Activated CD4-positive, CD25-positive, alpha-beta regulatory T cell (primary cell): ENCODE results near the gene MTA1.
A peak's percentile ranks its signal among the peaks of the same experiment; 100 is the strongest.

Source experiments
- DNase-seq, 4 experiments: peaks; one replicate each; lab custom pipeline; 2025; lab: John Stamatoyannopoulos, UW

The MTA1 gene

DNA sequence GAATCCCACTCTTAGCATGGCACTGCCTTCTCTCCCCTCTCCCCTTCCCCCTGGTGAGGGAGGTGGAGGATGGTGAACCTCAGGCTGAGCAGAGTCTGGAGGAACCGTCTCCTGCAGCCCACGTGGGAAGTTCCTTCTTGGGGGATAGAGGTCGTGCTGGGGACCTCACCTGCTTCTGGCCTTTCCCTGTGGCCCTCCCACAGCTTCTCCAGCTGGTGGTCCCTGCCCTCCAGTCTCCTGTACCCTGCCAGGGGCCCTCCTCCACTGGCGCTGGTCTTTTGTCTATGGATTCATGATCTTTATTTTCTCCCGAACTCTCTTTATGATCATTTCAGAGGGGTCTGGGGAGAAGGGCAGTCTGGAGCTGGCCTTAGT, 9.0 kb upstream of the MTA1 start:
- no peak for DNase-seq

DNA sequence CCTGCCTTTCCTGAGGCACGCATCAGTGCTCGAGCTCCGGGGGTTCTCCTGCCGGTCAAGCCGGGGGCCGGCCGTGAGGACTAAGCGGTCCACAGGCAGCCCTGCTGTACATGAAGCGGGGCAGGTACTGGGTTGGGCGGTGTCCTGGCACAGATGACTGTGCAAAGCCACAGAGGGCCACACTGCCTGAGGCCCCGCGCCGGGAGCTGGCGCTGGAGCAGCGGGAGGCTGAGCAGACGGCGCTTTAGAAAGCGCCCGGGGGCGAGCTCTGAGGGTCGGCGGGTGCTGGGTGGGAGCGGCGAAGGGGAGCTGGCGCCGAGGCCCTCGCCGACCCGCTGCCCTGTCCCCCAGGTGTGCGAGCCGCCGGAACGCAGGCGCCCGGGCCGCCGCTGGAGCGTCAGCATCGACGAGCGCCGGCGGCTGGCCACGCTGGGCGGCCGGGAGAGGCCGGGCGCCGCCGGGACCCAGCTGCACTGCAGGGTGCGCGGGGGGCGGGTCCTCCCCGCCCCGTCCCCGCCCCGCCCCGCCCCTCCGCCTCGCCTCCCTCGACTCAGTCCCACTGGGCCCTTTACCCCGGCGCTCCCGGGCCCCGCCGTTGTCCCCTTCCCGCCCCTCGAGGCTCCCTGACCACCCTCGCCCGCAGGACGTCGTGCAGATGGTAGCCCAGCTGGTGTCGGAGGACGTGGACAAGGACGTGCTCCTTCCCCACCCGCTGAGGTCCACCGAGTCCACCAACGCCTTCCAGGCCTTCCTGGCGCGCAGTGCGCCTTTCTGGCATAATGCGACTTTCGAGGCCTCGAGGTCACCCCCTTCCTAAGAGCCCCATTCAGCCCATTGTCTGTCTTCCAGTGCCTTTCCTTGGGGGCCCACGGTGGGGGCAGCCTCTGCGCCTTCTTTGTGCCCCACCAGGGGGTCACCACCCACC, 8.3 kb upstream of the MTA1 start:
- DNase-seq: no peak

DNA sequence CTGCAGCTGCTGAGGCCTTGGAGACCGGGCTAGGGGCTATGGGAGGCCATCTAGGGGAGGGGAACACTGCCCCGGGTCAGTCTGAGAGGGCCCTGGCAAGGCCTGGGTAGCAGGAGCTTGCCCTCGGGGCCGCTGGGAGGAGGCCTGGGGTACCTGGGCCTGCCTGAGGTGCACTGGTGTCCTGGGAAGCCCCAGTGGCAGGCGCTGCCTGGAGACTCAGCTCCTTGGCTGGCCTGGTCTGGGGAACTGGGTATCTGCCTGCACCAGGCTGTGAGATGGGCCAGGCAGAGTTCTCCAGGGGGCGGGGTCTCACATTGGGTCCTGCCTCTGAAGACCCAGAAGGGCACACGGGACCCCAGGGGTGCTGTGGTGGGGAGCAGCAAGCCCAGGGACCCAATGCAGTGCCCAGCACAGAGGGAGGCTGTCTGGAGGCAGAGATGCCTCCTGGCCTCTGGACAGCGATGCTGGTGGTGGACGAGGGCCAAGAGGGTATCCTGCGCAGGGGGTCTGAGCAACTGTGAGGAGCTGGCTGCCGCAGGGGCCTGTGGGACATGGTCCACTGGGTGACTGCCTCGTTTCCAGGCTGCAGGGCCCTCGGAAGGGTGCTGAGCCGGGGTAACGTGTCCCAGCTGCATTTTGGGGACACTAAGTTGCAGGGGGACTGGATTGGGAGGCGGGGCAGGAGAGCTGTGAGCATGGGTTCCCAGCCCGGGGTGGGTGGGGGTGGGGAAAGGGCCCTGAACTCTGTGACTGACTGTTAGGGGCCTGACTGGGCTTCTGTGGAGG, 7.4 kb upstream of the MTA1 start:
- no peak for DNase-seq

DNA sequence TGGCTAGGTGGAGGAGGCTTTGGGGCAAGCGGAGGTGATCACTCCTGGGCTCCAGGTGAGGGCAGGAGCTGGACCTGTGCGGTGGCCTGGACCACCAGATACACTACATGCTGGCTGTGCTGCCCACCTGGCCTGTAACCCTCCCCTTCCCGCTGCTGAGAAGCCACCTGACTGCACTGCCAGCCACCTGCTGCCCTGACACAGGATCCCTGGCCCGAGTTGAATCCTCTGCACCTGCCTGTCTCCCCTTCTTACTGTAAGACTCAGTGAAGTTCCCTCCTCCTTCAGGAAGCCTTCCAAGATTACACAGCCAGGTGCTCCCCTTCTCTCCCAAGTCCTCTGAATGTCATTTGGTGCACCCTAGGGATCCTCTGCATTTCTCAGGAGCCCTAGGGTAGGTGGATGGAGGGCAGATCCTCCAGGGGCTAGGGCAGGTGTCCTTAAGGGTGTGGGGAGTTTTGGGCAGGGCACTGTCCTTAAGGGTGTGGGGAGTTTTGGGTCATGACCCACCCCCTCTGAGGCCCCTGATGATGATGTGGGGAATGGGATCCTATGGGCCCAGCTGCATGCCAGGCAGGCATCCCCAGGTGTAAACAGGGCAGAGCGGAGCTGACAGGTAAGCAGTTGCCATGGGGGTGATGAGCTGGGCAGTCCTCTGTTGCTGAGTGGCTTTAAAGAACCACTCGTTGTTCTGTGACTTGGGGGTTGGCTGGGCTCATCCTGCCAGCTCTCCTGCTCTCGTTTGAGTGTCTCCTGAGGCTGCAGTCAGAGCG, 6.7 kb upstream of the MTA1 start:
- no peak for DNase-seq

DNA sequence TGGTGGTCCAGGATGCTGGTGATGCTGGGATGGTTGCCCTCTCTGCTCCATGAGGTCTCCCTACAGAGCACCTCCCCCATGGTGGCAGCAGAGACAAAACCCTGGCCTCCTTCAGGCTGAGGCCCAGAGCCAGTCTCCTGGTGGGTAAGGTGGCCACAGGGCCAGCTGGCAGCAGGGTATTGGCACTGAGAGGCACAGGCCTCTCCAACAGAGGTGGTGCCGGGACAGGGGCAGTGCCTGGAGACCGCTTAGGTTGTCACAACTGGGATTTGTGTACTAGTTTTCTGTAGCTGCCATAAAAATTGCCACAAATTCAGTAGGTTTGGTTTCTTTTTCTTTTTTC, 6.1 kb upstream of the MTA1 start:
- no peak for DNase-seq

DNA sequence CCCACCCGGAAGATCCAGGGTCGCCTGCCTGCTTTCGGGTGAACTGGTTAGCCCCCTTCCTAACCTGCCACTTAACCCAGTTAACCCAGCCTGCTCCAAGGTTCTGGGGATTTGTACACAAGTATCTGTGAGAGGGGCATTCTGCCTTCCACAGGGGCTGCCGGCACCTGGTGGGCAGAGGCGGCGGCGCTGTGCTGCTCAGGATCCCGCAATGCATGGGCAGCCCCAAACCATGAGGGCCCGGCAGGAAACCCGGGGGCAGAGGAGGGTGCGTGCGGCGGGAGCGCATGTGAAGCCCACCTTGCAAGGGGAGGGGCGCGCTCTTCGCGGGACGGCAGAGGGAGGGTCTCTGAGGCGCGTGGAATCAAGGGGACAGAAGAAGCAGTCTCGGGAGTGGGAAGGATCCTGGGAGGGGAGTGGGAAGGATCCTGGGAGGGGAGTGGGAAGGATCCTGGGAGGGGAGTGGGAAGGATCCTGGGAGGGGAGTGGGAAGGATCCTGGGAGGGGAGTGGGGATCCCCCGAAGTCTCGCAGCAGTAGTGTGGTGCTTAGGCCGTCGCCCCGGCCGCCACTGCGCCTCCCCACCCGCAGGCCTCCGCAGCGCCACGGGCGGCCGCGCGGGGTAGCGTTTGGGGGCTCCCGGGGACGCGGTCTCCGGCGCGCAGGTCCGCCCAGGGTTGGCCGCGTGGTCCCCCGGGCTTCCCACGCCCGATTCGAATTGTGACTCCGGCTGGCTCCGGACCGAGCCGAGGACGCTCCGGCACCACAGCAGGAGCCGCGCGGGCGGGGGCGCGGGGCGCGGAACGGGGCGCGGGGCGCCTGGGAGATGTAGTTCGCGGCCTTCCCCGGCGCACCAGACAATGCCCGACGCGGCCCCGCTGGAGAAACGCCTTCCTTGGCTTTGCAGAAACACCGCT, 4.9 kb upstream of the MTA1 start:
- peak; percentile 28 to 64 (median 46) for DNase-seq

DNA sequence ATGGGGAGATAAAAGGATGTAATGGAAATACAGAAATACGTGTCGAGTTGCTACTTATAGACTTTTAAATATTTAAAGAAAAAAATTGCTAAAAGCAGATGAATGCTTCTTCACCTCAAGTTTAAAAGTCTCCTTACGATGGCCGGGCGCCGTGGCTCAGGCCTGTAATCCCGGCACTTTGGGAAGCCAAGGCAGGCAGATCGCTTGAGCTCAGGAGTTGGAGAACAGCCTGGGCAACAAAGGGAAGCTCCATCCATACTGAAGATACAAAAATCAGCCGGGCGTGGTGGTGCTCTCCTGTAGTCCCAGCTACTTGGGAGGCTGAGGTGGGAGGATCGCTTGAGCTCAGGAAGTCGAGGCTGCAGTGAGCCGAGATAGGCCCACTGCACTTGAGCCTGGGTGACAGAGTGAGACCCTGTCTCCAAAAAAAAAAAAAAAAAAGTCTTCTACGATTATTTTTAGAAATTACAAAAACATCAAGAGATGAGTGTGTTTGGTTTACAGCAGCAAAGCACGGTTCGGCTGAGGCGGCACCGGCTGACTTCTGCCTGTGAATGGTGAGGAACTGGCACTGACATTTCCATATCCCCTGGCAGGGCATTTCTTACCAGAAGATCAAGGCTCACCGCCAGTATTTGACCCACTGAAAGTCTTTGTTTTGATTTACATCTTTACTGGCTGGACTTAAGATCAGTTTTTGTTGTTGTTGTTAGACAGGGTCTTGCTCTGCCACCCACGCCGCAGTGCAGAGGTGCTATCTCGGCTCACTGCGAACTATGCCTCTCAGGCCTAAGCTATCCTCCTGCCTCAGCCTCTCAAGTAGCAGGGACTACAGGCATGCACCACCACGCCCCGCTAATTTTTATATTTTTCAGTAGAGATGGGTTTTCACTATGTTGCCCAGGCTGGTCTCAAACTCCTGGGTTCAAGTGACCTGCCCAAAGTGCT, 3.9 kb upstream of the MTA1 start:
- no peak for DNase-seq

DNA sequence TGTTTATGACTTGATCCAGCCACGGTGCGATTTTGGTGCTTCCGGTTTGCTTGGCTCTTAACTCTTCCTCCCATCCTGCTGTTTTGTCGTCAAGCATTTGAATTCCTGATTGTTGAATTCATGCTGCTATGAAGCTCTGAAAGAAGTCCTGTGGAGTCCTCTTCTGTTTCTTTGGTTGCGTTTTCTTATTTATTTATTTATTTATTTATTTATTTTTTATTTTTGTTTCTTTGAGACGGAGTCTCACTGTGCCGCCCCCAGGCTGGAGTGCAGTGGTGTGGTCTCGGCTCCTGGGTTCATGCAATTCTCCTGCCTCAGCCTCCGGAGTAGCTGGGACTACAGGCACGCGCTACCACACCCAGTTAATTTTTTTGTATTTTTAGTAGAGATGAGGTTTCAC, 3.0 kb upstream of the MTA1 start:
- DNase-seq: no peak

DNA sequence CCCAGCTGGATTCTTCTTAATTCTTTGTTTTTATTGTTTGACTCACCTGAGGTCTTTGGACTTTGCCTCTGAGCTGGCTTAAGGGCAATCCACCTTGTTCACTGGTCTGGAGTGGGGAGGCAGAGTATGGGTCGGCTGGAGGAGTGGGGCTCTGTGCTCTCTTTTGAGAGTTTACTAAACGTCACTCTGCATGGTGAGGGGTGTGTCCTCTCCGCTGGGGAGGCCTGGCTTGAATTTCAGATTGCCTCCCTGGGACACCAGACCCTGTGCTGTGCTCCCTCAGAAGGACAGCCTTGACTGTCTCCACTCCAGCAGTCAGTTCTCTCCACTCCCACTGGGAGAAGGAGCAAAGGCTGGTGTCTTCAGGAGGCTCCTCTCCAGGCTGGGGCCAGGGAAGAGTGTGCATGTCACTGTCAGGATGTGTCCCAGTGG, 1.9 kb upstream of the MTA1 start:
- no peak for DNase-seq

DNA sequence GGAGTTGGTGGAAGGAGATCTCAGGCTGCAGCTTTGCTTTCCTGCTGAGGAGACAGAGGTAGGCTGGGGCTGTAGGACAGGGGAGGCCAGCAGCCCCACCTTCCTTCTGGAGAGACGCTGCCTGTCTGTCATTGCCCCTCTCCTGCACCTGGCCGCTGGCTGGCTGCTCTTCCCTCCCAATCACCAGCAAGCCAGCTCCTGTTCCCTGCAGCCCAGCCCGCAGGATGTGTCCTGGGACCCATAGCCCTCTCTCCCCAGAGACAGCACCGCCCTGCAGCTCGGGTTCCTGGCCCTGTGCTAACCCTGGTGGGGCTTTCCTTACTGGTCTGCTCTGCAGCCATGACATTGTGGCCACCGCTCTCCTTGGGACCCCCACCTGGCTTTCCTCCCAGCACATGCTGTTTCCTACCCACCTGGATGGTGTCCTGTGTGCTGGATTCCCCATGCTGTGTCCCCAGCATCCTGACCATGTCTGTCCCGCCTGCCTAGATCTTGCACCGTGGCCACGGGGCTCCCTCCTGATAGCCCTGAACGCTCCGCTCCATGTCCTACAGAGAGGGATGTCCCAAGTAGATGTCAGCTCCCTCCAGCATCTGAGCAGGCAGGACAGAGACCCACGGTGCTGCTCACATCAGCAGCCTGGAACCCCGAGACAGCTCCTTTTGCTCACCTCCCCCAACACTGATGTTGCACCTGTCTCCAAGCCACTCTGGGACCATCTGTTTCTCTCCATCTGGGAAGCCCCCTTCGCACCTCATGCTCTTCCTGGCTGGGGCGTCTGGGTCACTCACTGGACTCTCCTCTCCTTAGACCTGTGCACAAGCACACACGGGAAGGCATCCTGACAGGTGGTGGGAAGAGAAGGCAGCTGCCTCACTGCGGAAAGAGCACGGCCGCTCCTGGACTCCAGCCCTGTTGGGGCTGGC, 1.1 kb upstream of the MTA1 start:
- no peak for DNase-seq

DNA sequence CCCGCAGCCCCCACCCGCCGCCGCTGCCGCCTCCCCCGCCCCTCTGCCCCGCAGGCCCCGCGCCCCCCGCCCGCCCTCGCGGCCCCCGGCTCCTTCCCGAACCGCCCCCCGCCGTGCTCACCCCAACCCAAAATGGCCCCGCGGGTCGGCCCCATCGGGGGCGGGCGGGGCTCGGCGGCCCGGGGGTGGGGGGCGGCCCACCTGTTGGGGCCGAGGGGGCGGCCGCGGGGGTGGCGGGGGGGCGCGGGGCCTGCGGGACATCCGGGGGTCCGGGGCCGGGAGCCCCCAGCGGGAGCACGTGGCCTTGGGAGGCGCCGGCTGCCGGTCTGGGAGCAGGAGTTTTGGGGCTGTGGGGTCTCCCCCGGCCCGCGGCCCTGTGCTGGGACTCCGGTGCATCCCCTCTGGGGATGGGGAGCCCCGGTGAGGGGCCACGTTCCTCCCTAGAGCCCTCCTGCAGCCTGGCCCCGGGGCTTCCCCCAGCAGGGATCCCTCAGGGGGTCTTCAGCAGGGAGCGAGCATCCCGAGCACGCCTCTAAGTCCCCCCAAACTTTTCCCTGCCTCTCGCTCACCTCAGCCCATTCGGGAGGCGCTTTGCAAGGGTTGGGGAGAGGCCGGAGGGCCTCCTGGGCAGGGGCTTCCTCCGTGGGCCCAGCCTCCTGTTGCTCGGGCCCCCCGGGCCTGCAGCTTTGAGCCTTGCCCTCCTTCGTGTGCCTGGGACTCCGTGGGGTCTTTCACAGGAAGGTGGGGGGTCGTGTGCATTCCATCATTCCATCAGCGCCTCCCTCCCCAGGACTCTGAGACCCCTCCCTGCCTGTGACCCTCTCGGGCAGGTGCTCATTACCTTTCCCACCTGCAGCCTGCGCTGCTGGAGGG, 710 bp downstream of the MTA1 start:
- no peak for DNase-seq

DNA sequence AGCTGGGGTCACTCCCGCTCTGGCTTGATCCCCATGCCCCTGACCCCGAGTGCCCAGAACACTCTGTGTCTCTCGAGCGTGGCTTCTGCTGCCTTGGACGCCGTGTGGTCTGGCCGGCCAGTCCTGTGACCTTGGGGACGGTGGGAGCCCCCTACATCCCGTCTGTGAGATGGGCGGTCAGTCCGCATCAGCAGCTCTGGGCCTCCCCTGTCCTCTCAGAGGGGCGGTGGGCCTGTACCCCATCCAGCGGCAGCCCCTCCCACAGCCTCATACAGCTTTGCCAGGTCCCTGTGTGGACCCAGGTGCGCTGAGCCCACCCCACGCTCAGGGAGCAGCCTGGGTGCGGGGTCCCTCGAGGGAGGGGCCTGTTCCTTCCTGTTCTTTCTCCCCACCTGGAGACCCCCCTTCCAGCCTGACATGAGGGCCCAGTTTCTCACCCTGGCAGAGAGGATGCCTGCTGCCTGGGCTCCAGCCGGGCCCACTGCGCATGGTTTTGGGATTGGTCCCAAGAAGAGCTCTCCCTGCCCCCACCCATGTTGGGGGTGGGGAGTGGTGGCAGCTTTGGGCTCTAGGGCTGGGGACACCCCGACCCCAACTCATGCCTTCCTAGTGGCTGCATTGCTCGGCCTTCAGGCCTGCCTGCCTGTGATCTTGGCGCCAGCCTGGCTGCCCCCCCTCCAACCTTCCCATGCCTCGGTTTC, 1.5 kb downstream of the MTA1 start:
- no peak for DNase-seq

DNA sequence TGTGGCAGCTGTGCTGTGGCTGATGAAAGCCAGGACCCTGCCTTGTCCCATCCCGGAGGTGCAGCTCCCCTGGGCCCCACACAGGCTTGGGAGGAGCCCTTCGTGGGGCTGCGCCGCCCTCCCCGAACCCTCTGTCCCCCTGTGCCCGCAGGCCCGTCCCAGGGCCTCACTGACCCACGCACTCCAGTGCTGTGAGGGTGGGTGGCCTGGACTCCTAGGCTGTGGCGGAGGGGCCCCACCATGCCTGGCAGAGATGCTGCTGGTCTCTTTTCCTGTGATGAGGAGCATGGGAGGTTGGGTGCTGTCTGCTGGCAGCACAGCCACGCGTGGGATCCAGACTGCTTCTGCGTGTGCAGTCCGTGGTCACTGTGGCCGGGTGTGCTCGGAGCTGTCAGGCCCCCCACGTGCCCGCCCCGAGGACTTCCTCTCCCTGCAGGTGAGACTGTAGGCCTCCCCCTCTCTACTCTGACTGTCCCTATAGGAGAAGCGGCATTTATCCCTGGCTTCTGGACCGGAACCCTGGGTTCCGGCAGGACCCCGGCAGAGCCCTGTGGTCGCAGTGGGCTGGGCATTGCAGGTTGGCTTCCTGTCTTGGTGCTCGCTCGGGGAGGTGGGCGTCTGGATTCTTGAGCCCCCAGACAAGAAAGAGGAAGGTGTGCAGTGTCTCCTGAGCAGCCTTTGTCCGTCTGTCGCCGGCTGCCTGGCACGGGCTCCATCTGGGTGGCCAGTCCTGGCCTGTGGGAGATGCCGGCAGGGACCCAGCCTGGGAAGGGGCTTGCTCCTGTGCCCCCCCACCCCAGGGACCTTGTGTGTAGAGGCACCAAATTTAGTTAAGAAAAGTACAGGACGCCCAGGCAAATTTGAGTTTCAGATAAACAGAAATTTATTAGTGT, 2.3 kb downstream of the MTA1 start:
- no peak for DNase-seq

DNA sequence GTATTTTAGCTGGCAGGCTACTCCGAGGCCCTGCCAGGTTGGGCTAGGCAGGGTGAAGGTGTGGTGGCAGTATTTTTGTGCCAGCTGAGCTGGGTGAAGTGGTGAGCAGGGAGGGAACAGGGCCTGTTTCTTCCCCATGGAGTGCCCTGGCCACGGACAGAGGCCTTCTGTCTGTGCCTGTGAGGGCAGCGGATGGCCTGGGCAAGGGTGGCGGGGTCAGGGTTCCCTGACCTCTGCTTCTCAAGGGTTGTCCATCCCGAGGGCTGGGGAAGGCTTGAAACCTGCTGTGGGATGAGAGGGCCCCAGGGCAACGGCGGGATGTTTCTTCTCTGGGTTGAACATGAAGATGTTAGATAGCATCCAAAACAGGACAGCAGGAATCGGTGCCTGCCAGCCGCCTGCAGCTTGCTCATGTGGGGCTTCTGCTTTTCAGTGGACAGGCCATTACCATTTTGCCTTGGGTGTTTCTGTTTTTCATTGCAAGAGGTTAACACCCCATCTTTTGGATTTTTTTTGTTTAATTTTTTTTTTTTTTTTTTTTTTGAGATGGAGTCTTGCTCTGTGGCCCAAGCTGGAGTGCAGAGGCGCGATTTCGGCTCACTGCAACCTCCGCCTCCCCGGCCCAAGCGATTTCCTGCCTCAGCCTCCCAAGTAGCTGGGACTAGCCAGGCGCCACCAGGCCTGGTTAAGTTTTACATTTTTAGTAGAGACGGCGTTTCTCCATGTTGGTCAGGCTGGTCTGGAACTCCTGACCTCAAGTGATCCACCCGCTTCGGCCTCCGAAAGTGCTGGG, 3.3 kb downstream of the MTA1 start:
- DNase-seq: no peak

DNA sequence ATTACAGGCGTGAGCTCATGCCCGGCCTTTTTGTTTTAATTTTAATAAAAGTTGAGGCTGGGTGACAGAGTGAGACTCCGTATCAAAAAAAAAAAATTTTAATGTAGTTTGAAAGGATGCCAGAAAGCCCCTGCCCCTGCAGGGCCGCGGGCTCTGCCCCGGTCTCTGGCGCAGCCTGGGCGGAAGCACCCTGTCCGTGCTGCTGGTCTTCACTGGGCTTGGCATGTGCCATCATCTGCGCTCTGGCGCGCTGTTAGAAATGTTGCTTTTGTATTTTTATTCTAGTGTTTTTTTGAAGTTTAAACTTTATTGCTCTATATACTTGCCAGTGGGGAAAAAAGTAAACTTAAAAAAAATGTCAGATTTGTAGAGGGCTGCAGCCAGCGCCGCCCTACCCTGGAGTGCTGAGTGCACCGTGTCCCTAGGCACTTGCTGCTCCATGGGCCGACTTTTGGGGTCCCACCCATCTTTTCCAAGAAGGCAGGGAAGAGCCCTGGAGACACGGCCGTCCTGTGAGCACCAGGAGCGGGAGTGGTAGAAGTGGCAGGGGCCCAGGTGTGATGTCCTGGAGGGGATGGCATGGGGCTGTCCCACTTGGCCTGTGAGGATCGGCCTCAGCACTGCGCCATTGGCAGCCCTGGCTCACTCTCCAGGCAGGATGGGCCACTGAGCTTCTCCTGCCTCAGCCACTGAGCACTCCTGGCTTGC, 4.0 kb downstream of the MTA1 start:
- no peak for DNase-seq
